ENCODE results near the gene TMEM106B.

Gene TMEM106B

DNA sequence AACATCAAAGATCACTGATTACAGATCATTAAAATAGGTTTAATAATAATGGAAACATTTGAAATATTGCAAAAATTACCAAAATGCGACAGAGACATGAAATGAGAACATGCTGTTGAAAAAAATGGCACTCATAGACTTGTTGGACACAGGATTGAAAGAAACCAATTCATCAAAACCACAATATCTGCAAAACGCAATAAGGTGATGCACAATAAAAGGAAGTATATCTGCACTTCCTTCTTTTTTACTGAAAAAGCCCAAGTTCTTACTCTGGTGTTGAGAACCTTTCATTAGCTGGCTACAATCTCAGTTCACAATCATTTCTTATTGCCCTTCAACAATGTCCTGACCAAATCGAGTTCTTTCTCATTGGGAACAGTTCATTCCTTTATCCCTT is 28.7 kb downstream of the TMEM106B start:
- TF ChIP-seq, protein P1, sequence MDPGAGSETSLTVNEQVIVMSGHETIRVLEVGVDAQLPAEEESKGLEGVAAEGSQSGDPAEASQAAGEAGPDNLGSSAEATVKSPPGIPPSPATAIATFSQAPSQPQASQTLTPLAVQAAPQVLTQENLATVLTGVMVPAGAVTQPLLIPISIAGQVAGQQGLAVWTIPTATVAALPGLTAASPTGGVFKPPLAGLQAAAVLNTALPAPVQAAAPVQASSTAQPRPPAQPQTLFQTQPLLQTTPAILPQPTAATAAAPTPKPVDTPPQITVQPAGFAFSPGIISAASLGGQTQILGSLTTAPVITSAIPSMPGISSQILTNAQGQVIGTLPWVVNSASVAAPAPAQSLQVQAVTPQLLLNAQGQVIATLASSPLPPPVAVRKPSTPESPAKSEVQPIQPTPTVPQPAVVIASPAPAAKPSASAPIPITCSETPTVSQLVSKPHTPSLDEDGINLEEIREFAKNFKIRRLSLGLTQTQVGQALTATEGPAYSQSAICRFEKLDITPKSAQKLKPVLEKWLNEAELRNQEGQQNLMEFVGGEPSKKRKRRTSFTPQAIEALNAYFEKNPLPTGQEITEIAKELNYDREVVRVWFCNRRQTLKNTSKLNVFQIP (CRISPR knock-in tag; IDR thresholded peaks at IDR 0.05; ENCODE audit: borderline replicate concordance, low read depth): no peak
- TF ChIP-seq, protein P2, sequence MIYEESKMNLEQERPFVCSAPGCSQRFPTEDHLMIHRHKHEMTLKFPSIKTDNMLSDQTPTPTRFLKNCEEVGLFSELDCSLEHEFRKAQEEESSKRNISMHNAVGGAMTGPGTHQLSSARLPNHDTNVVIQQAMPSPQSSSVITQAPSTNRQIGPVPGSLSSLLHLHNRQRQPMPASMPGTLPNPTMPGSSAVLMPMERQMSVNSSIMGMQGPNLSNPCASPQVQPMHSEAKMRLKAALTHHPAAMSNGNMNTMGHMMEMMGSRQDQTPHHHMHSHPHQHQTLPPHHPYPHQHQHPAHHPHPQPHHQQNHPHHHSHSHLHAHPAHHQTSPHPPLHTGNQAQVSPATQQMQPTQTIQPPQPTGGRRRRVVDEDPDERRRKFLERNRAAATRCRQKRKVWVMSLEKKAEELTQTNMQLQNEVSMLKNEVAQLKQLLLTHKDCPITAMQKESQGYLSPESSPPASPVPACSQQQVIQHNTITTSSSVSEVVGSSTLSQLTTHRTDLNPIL (CRISPR knock-in tag; IDR thresholded peaks at IDR 0.05; ENCODE audit: low read depth): no peak
- TF ChIP-seq CSDC2 (CRISPR knock-in tag; IDR thresholded peaks at IDR 0.05) (no peak), ARNTL (CRISPR knock-in tag; IDR thresholded peaks at IDR 0.05; ENCODE audit: borderline replicate concordance, low read depth) (no peak), BACH2 (CRISPR knock-in tag; IDR thresholded peaks at IDR 0.05; ENCODE audit: borderline replicate concordance) (no peak), TCF4 (CRISPR knock-in tag; IDR thresholded peaks at IDR 0.05; ENCODE audit: borderline replicate concordance) (no peak), ZFP3 (CRISPR knock-in tag; IDR thresholded peaks at IDR 0.05) (no peak), ZNF70 (CRISPR knock-in tag; IDR thresholded peaks at IDR 0.05) (no peak), ESRRG (CRISPR knock-in tag; IDR thresholded peaks at IDR 0.05) (no peak), TOX (CRISPR knock-in tag; IDR thresholded peaks at IDR 0.05; ENCODE audit: borderline replicate concordance) (no peak), ZFP30 (CRISPR knock-in tag; IDR thresholded peaks at IDR 0.05) (no peak), GLIS3 (CRISPR knock-in tag; IDR thresholded peaks at IDR 0.05) (no peak), RARB (CRISPR knock-in tag; IDR thresholded peaks at IDR 0.05) (no peak), ZNF565 (CRISPR knock-in tag; conservative IDR thresholded peaks at IDR 0.05; ENCODE audit: low read depth) (no peak), OSR1 (CRISPR knock-in tag; IDR thresholded peaks at IDR 0.05) (no peak)
- TF ChIP-seq, protein P3, sequence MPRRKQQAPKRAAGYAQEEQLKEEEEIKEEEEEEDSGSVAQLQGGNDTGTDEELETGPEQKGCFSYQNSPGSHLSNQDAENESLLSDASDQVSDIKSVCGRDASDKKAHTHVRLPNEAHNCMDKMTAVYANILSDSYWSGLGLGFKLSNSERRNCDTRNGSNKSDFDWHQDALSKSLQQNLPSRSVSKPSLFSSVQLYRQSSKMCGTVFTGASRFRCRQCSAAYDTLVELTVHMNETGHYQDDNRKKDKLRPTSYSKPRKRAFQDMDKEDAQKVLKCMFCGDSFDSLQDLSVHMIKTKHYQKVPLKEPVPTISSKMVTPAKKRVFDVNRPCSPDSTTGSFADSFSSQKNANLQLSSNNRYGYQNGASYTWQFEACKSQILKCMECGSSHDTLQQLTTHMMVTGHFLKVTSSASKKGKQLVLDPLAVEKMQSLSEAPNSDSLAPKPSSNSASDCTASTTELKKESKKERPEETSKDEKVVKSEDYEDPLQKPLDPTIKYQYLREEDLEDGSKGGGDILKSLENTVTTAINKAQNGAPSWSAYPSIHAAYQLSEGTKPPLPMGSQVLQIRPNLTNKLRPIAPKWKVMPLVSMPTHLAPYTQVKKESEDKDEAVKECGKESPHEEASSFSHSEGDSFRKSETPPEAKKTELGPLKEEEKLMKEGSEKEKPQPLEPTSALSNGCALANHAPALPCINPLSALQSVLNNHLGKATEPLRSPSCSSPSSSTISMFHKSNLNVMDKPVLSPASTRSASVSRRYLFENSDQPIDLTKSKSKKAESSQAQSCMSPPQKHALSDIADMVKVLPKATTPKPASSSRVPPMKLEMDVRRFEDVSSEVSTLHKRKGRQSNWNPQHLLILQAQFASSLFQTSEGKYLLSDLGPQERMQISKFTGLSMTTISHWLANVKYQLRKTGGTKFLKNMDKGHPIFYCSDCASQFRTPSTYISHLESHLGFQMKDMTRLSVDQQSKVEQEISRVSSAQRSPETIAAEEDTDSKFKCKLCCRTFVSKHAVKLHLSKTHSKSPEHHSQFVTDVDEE (CRISPR knock-in tag; IDR thresholded peaks at IDR 0.05): no peak
- TF ChIP-seq, protein P4, sequence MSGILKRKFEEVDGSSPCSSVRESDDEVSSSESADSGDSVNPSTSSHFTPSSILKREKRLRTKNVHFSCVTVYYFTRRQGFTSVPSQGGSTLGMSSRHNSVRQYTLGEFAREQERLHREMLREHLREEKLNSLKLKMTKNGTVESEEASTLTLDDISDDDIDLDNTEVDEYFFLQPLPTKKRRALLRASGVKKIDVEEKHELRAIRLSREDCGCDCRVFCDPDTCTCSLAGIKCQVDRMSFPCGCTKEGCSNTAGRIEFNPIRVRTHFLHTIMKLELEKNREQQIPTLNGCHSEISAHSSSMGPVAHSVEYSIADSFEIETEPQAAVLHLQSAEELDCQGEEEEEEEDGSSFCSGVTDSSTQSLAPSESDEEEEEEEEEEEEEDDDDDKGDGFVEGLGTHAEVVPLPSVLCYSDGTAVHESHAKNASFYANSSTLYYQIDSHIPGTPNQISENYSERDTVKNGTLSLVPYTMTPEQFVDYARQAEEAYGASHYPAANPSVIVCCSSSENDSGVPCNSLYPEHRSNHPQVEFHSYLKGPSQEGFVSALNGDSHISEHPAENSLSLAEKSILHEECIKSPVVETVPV (CRISPR knock-in tag; IDR thresholded peaks at IDR 0.05): no peak
- TF ChIP-seq, protein P5, sequence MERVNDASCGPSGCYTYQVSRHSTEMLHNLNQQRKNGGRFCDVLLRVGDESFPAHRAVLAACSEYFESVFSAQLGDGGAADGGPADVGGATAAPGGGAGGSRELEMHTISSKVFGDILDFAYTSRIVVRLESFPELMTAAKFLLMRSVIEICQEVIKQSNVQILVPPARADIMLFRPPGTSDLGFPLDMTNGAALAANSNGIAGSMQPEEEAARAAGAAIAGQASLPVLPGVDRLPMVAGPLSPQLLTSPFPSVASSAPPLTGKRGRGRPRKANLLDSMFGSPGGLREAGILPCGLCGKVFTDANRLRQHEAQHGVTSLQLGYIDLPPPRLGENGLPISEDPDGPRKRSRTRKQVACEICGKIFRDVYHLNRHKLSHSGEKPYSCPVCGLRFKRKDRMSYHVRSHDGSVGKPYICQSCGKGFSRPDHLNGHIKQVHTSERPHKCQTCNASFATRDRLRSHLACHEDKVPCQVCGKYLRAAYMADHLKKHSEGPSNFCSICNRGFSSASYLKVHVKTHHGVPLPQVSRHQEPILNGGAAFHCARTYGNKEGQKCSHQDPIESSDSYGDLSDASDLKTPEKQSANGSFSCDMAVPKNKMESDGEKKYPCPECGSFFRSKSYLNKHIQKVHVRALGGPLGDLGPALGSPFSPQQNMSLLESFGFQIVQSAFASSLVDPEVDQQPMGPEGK (CRISPR knock-in tag; IDR thresholded peaks at IDR 0.05; ENCODE audit: borderline replicate concordance): no peak
- ATAC-seq: no peak

DNA sequence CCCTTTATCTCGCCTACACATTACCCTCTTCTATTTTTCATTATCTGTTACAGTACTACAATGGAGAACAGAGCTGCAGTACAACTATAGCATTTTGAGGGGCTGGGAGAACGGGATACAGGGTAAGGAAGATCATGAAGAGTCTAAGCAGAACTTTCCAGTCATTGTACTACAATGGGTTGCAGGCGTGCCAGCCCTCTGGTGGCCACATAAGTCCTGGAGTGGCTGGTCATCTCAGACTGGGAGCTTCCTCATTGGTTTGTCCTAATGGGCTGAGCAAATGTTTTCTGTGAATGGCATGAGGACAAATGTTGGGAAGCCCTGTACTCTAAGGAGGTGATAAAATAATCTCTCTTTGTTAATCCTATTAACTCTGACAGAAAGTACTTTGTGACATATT is 33.0 kb downstream of the TMEM106B start:
- no peak for TF ChIP-seq CSDC2 (CRISPR knock-in tag; IDR thresholded peaks at IDR 0.05)
- no peak for TF ChIP-seq PPARA (CRISPR knock-in tag; IDR thresholded peaks at IDR 0.05; ENCODE audit: borderline replicate concordance)
- no peak for TF ChIP-seq BACH2 (CRISPR knock-in tag; IDR thresholded peaks at IDR 0.05; ENCODE audit: borderline replicate concordance)
- TF ChIP-seq, protein P2 (CRISPR knock-in tag; IDR thresholded peaks at IDR 0.05; ENCODE audit: low read depth): no peak
- TF ChIP-seq RARB (CRISPR knock-in tag; IDR thresholded peaks at IDR 0.05): no peak
- TF ChIP-seq ZNF70 (CRISPR knock-in tag; IDR thresholded peaks at IDR 0.05): no peak
- no peak for TF ChIP-seq ARNTL (CRISPR knock-in tag; IDR thresholded peaks at IDR 0.05; ENCODE audit: borderline replicate concordance, low read depth)
- TF ChIP-seq OSR1 (CRISPR knock-in tag; IDR thresholded peaks at IDR 0.05): no peak
- TF ChIP-seq, protein P4 (CRISPR knock-in tag; IDR thresholded peaks at IDR 0.05): no peak
- no peak for TF ChIP-seq ZFP30 (CRISPR knock-in tag; IDR thresholded peaks at IDR 0.05)
- TF ChIP-seq ISL1 (CRISPR knock-in tag; IDR thresholded peaks at IDR 0.05): no peak
- no peak for TF ChIP-seq ZFP3 (CRISPR knock-in tag; IDR thresholded peaks at IDR 0.05)
- peak; percentile 83 for ATAC-seq

Data from SK-N-SH treated with all-trans-retinoic acid at 6 μM for 48 hours (cell line).